IMR-90 (cell line): Measurements from ENCODE around the gene STAM. TPM values are rescaled to one million over a fixed set of nuclear protein-coding genes. Genes with fewer than 3 reads are reported as not detected.

ENCODE experiments used
- ATAC-seq: fragments of 200-7000 bp; cut with Tn5 transposase; 2 replicates; pipeline ENCODE4 v1.9.1; 2020; ENCODE audit warnings: low read depth, mild to moderate bottlenecking, moderate library complexity
- BruUV-seq: library from RNA; stranded (reverse); fragments of 400-500 nt; replicated peaks from 2 replicates; lab custom pipeline; 2021; lab: Mats Ljungman, UMichigan
- CTCF ChIA-PET: fragments of 300-600 bp; formaldehyde crosslinking; extraction: SDS; loops from one replicate; lab custom pipeline; 2021; ENCODE audit warnings: antibody characterized with exemption; lab: Yijun Ruan, JAX
- POLR2A ChIA-PET: fragments of 300-600 bp; sonication (Branson Sonifier 250); formaldehyde crosslinking; loops from one replicate; lab custom pipeline; 2022; ENCODE audit warnings: antibody characterized with exemption; ENCODE audit not compliant: unreplicated experiment; lab: Charles Lee
- DNase-seq: peaks from one replicate; pipeline ENCODE4 v3.0.0; 2013
- H2AFZ ChIP-seq: replicated peaks from 2 replicates; pipeline ENCODE3; 2013; ENCODE audit warnings: low read length, mild to moderate bottlenecking; ENCODE audit not compliant: poor library complexity
- H2AK5ac ChIP-seq: 2 replicates; pipeline ENCODE4 v1.6.1; 2013; ENCODE audit warnings: low read depth, low read length, inconsistent platforms
- H2AK9ac ChIP-seq: replicated peaks from 2 replicates; pipeline ENCODE3; 2013; ENCODE audit warnings: mild to moderate bottlenecking, low read depth, low read length, moderate library complexity; ENCODE audit not compliant: poor library complexity
- H2BK120ac ChIP-seq: 2 replicates; pipeline ENCODE4 v1.6.1; 2013; ENCODE audit warnings: low read depth, low read length, inconsistent platforms
- H2BK15ac ChIP-seq: 3 replicates; pipeline ENCODE4 v1.6.1; 2013; ENCODE audit warnings: low read depth, low read length, inconsistent platforms
- H2BK20ac ChIP-seq: 2 replicates; pipeline ENCODE4 v1.6.1; 2013; ENCODE audit warnings: low read depth, mild to moderate bottlenecking, inconsistent platforms, low read length, moderate library complexity
- H2BK5ac ChIP-seq: 2 replicates; pipeline ENCODE4 v1.6.1; 2013; ENCODE audit warnings: mild to moderate bottlenecking, low read depth, low read length, inconsistent platforms; ENCODE audit not compliant: poor library complexity, severe bottlenecking
- H3K14ac ChIP-seq: replicated peaks from 2 replicates; pipeline ENCODE4 v1.6.1; 2013; ENCODE audit warnings: low read depth, low read length, inconsistent platforms
- H3K18ac ChIP-seq: 2 replicates; pipeline ENCODE4 v1.6.1; 2013; ENCODE audit warnings: low read depth, low read length, control low read depth
- H3K23ac ChIP-seq: 2 replicates; pipeline ENCODE4 v1.6.1; 2013; ENCODE audit warnings: low read depth, low read length, inconsistent platforms
- H3K27ac ChIP-seq: 2 replicates; pipeline ENCODE4 v1.5.1; 2013; ENCODE audit warnings: mild to moderate bottlenecking, control low read depth, low read length; ENCODE audit not compliant: insufficient read depth
- H3K27me3 ChIP-seq: 2 replicates; pipeline ENCODE4 v1.6.1; 2013; ENCODE audit warnings: low read length; ENCODE audit not compliant: control insufficient read depth, insufficient read depth
- H3K36me3 ChIP-seq: 2 replicates; pipeline ENCODE4 v1.6.1; 2013; ENCODE audit warnings: low read length, mixed read lengths; ENCODE audit not compliant: control insufficient read depth, insufficient read depth
- H3K4ac ChIP-seq: 2 replicates; pipeline ENCODE4 v1.6.1; 2013; ENCODE audit warnings: low read depth, low read length, inconsistent platforms
- H3K4me1 ChIP-seq: 2 replicates; pipeline ENCODE4 v1.6.1; 2013; ENCODE audit warnings: low read length, mixed read lengths; ENCODE audit not compliant: control insufficient read depth, insufficient read depth
- H3K4me2 ChIP-seq: 2 replicates; pipeline ENCODE4 v1.6.1; 2013; ENCODE audit warnings: low read depth, mild to moderate bottlenecking, control low read depth, low read length, moderate library complexity
- H3K4me3 ChIP-seq: 2 replicates; pipeline ENCODE4 v1.5.1; 2013; ENCODE audit warnings: low read depth, mild to moderate bottlenecking, control low read depth, low read length, moderate library complexity; ENCODE audit not compliant: insufficient read depth
- H3K56ac ChIP-seq: 2 replicates; pipeline ENCODE4 v1.6.1; 2013; ENCODE audit warnings: low read length, inconsistent platforms; ENCODE audit not compliant: insufficient read depth; ENCODE audit errors: extremely low read depth
- H3K79me1 ChIP-seq, 2 experiments: 2 replicates each; pipeline ENCODE4 v1.6.1; 2013; ENCODE audit warnings: low read length in 2 of 2, inconsistent platforms in 1 of 2, low read depth in 1 of 2
- H3K9ac ChIP-seq: 2 replicates; pipeline ENCODE4 v1.6.1; 2013; ENCODE audit warnings: low read depth, low read length, control low read depth
- H3K9me1 ChIP-seq: 2 replicates; pipeline ENCODE4 v1.6.1; 2013; ENCODE audit warnings: low read length, inconsistent platforms; ENCODE audit not compliant: insufficient read depth
- H3K9me3 ChIP-seq: 2 replicates; pipeline ENCODE4 v1.6.1; 2013; ENCODE audit warnings: low read length; ENCODE audit not compliant: control insufficient read depth, insufficient read depth
- H4K20me1 ChIP-seq: 2 replicates; pipeline ENCODE4 v1.6.1; 2013; ENCODE audit warnings: low read length, inconsistent platforms; ENCODE audit not compliant: insufficient read depth
- H4K5ac ChIP-seq: 2 replicates; pipeline ENCODE4 v1.6.1; 2013; ENCODE audit warnings: mild to moderate bottlenecking, low read depth, low read length, control low read depth
- H4K8ac ChIP-seq, 2 experiments: 2 replicates each; pipeline ENCODE4 v1.6.1; 2013; ENCODE audit warnings: low read depth in 2 of 2, low read length in 2 of 2, control low read depth in 1 of 2, inconsistent platforms in 1 of 2
- H4K91ac ChIP-seq: 2 replicates; pipeline ENCODE4 v1.6.1; 2013; ENCODE audit warnings: low read depth, low read length, inconsistent platforms; ENCODE audit not compliant: insufficient read depth
- BHLHE40 ChIP-seq: fragments of 150-350 bp; IDR thresholded peaks from 2 replicates; pipeline ENCODE4 v1.6.1; 2016; ENCODE audit warnings: mild to moderate bottlenecking, low read depth, low read length
- CEBPB ChIP-seq: IDR thresholded peaks from 2 replicates; pipeline ENCODE4 v1.6.1; 2012; ENCODE audit warnings: low read depth, low read length, improper control_type of control experiment
- CHD1 ChIP-seq: IDR thresholded peaks from 2 replicates; pipeline ENCODE4 v1.6.1; 2012; ENCODE audit warnings: low read depth, low read length, improper control_type of control experiment
- CTCF ChIP-seq: conservative IDR thresholded peaks from 2 replicates; pipeline ENCODE4 v1.5.1; 2012; ENCODE audit warnings: mild to moderate bottlenecking, low read depth, low read length, improper control_type of control experiment
- FOS ChIP-seq: fragments of 150-350 bp; IDR thresholded peaks from 2 replicates; pipeline ENCODE4 v1.6.1; 2016; ENCODE audit warnings: low read depth, low read length
- MAFK ChIP-seq: IDR thresholded peaks from 2 replicates; pipeline ENCODE4 v1.6.1; 2012; ENCODE audit warnings: low read depth, low read length, improper control_type of control experiment
- MAZ ChIP-seq: IDR thresholded peaks from 2 replicates; pipeline ENCODE4 v1.6.1; 2012; ENCODE audit warnings: low read depth, mild to moderate bottlenecking, low read length, improper control_type of control experiment, moderate library complexity, borderline replicate concordance
- NFE2L2 ChIP-seq: fragments of 150-350 bp; IDR thresholded peaks from 2 replicates; pipeline ENCODE4 v1.6.1; 2016; ENCODE audit warnings: low read depth, mild to moderate bottlenecking, low read length
- POLR2A ChIP-seq: IDR thresholded peaks from 2 replicates; pipeline ENCODE4 v1.6.1; 2012; ENCODE audit warnings: mild to moderate bottlenecking, low read depth, low read length
- RAD21 ChIP-seq: IDR thresholded peaks from 2 replicates; pipeline ENCODE4 v1.6.1; 2012; ENCODE audit warnings: low read length, improper control_type of control experiment
- RCOR1 ChIP-seq: IDR thresholded peaks from 2 replicates; pipeline ENCODE4 v1.6.1; 2012; ENCODE audit warnings: mild to moderate bottlenecking, low read length, improper control_type of control experiment; ENCODE audit not compliant: insufficient replicate concordance
- SMC3 ChIP-seq: fragments of 150-350 bp; IDR thresholded peaks from 2 replicates; pipeline ENCODE4 v1.6.1; 2016; ENCODE audit warnings: low read depth, mild to moderate bottlenecking, antibody characterized with exemption, low read length, moderate library complexity
- WGBS, 2 experiments: methylation state at CpG; one replicate each; pipeline versions ENCODE4 v1.1.5 to v1.1.7; 2013; ENCODE audit warnings: missing lambda C conversion rate in 2 of 2; ENCODE audit not compliant: insufficient read length in 1 of 2; ENCODE audit errors: extremely low coverage in 2 of 2; 5-methylcytosine and 5-hydroxymethylcytosine counted together
- dilution Hi-C: fragments of 300-500 bp; cut with HindIII; formaldehyde crosslinking; loops from one replicate; pipeline ENCODE4 v1.14.3; 2018; ENCODE audit warnings: low sequenced_read_pairs; ENCODE audit not compliant: unreplicated experiment
- in situ Hi-C: fragments of 300-500 bp; cut with MboI; formaldehyde crosslinking; loops from 3 replicates; pipeline ENCODE4 v1.14.3; 2019; ENCODE audit warnings: low sequenced_read_pairs, inconsistent platforms, mixed read lengths
- intact Hi-C: fragments of 100-400 bp; cut with micrococcal nuclease; formaldehyde crosslinking; loops from 2 replicates; pipeline ENCODE4 v1.10.0; 2022
- polyA plus RNA-seq, 3 experiments: library from polyadenylated mRNA; depleted of rRNA; stranded (reverse); fragments of >200 nt; gene quantifications; 2 replicates each; pipeline ENCODE4 v1.2.3, GENCODE V29; 2012; ENCODE audit warnings: low replicate concordance in 1 of 3
- total RNA-seq: library from RNA; depleted of rRNA; stranded (reverse); fragments of >200 nt; gene quantifications from 2 replicates; pipeline ENCODE4 v1.2.3, GENCODE V29; 2012
- TF ChIP-seq, protein P1 (sequence below): fragments of 150-350 bp; IDR thresholded peaks from 2 replicates; pipeline ENCODE4 v1.6.1; 2016; ENCODE audit warnings: low read depth, mild to moderate bottlenecking, low read length, moderate library complexity, borderline replicate concordance
- TF ChIP-seq, protein P2 (sequence below): fragments of 150-350 bp; IDR thresholded peaks from 2 replicates; pipeline ENCODE4 v1.6.1; 2017; ENCODE audit warnings: mild to moderate bottlenecking, antibody characterized with exemption, low read length, low read depth

STAM gene
- total and polyA plus RNA-seq, 2 of the 4 experiments (the other 2 are of a cell fraction): 22.9 to 23.3 TPM

GRCh38 chr10:17616403-17617030 is 27.4 kb upstream of the STAM start:
- Histone ChIP-seq H3K4ac (peak overlapping the region; percentile 69), H3K23ac (peak overlapping the region; percentile 57), H3K27me3 (no peaks in the 10 kb centered on the region), H3K27ac (peak overlapping the region; percentile 78), H3K9ac (peak overlapping the region; percentile 85), H4K20me1 (no peaks in the 10 kb centered on the region; the same call in 1 of the 2 replicates), H2BK120ac (peak overlapping the region; percentile 14; the same call in 1 of the 2 replicates), H3K56ac (peak overlapping the region; percentile 75; the same call in 1 of the 2 replicates), H3K9me1 (no peaks in the 10 kb centered on the region), H4K8ac (peak overlapping the region; percentile 50 to 71), H3K4me2 (peak overlapping the region; percentile 90), H2AK5ac (peak overlapping the region; percentile 46; the same call in 1 of the 2 replicates), H3K36me3 (no peaks in the 10 kb centered on the region), H2BK20ac (no peak overlapping the region), H3K14ac (peak overlapping the region; percentile 79), H3K18ac (peak overlapping the region; percentile 34), H2BK5ac (peak overlapping the region; percentile 79), H3K4me1 (no peaks in the 10 kb centered on the region), H4K5ac (peak overlapping the region; percentile 45), H2AK9ac (peak overlapping the region; percentile 91), H3K79me1 (peaks cover 7 to 24% of the 10 kb centered on the region in 2 experiments), H3K9me3 (no peaks in the 10 kb centered on the region), H2BK15ac (no peak overlapping the region), H3K4me3 (peak overlapping the region; percentile 61), H4K91ac (peak overlapping the region; percentile 66), H2AFZ (peak overlapping the region; percentile 94)
- dilution Hi-C loops (no loop called here), in situ Hi-C loops (loop anchor here (25.0 kb wide), 1 partner anchor 779 kb away; no protein-coding TSS in a partner anchor), intact Hi-C loops (loop anchor here (2.0 kb wide), 2 partner anchors 28 to 58 kb away; partner anchors contain the start of gene STAM)
- 18% methylated on average over 9 of the region's 48 CpGs; no CpG with 5 or more reads in 1 of the 2 experiments for WGBS, 2 experiments
- no TSS peak for BruUV-seq
- TF ChIP-seq, protein P1, sequence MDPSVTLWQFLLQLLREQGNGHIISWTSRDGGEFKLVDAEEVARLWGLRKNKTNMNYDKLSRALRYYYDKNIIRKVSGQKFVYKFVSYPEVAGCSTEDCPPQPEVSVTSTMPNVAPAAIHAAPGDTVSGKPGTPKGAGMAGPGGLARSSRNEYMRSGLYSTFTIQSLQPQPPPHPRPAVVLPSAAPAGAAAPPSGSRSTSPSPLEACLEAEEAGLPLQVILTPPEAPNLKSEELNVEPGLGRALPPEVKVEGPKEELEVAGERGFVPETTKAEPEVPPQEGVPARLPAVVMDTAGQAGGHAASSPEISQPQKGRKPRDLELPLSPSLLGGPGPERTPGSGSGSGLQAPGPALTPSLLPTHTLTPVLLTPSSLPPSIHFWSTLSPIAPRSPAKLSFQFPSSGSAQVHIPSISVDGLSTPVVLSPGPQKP: no peak
- TF ChIP-seq MAZ (peak; percentile 21; the same call in 1 of the 2 replicates), RAD21 (no peak), CHD1 (no peak), BHLHE40 (no peak), SMC3 (no peak), RCOR1 (no peak), FOS (no peak), CEBPB (peak; percentile 76), POLR2A (no peak), NFE2L2 (no peak), MAFK (no peak), CTCF (no peak)
- TF ChIP-seq, protein P2, sequence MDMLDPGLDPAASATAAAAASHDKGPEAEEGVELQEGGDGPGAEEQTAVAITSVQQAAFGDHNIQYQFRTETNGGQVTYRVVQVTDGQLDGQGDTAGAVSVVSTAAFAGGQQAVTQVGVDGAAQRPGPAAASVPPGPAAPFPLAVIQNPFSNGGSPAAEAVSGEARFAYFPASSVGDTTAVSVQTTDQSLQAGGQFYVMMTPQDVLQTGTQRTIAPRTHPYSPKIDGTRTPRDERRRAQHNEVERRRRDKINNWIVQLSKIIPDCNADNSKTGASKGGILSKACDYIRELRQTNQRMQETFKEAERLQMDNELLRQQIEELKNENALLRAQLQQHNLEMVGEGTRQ: no peak
- ChIA-PET CTCF (interaction anchor here (0.6 kb wide), 1 partner anchor 14 kb away, joined by 4 read pairs; no protein-coding TSS in a partner anchor), POLR2A (interaction anchor here (0.6 to 0.9 kb wide), 2 partner anchors 120 to 788 kb away, joined by 6 to 13 read pairs; no protein-coding TSS in a partner anchor)
- ATAC-seq (peak; percentile 73), DNase-seq (peak; percentile 47)
